MCF 10A (cell line): ENCODE data around the gene ARHGEF28. TPM values are rescaled to one million over a fixed set of nuclear protein-coding genes. Genes with fewer than 3 reads are reported as not detected.

Experiments
- BruUV-seq: library from RNA; stranded (reverse); fragments of 400-500 nt; replicated peaks from 2 replicates; lab custom pipeline; 2021; lab: Mats Ljungman, UMichigan
- CTCF ChIA-PET: fragments of 300-600 bp; sonication (Branson Sonifier 250); formaldehyde crosslinking; extraction: SDS; loops from one replicate; lab custom pipeline; 2021; ENCODE audit warnings: antibody characterized with exemption, inconsistent platforms; lab: Yijun Ruan, JAX
- POLR2A ChIA-PET: fragments of 300-600, 350-650 bp; sonication (Branson Sonifier 250); formaldehyde crosslinking; extraction: SDS; loops from one replicate; lab custom pipeline; 2020; ENCODE audit warnings: antibody characterized with exemption, inconsistent platforms; lab: Yijun Ruan, JAX
- DNase-seq: peaks from one replicate; pipeline ENCODE4 v3.0.0-alpha.2; 2018; ENCODE audit not compliant: unreplicated experiment
- H3K27ac Mint-ChIP-seq: one replicate; pipeline ENCODE4 v1.8.0; 2022; ENCODE audit warnings: mild to moderate bottlenecking, low read depth, mixed read lengths; ENCODE audit not compliant: unreplicated experiment
- H3K27me3 Mint-ChIP-seq: one replicate; pipeline ENCODE4 v1.8.0; 2022; ENCODE audit warnings: mixed read lengths; ENCODE audit not compliant: insufficient read depth, unreplicated experiment
- H3K36me3 Mint-ChIP-seq: one replicate; pipeline ENCODE4 v1.8.0; 2022; ENCODE audit warnings: mild to moderate bottlenecking, moderate library complexity, mixed read lengths; ENCODE audit not compliant: insufficient read depth, unreplicated experiment
- H3K4me1 Mint-ChIP-seq: one replicate; pipeline ENCODE4 v1.8.0; 2022; ENCODE audit warnings: mixed read lengths; ENCODE audit not compliant: insufficient read depth, unreplicated experiment
- H3K4me3 Mint-ChIP-seq: one replicate; pipeline ENCODE4 v1.8.0; 2022; ENCODE audit warnings: mild to moderate bottlenecking, moderate library complexity, mixed read lengths; ENCODE audit not compliant: unreplicated experiment
- H3K9me3 Mint-ChIP-seq: one replicate; pipeline ENCODE4 v1.8.0; 2022; ENCODE audit warnings: mixed read lengths; ENCODE audit not compliant: unreplicated experiment
- intact Hi-C: fragments of 100-400 bp; cut with micrococcal nuclease; formaldehyde crosslinking; loops from 2 replicates; pipeline ENCODE4 v1.14.1; 2022
- total RNA-seq: library from RNA; stranded (reverse); gene quantifications from 2 replicates; pipeline ENCODE4 v1.2.3, GENCODE V29; 2022
- TF ChIP-seq, protein P1 (sequence below): fragments of 200-600 bp; IDR thresholded peaks from one replicate; pipeline ENCODE4 v1.8.0; 2022; ENCODE audit warnings: antibody characterized with exemption, mild to moderate bottlenecking; ENCODE audit not compliant: unreplicated experiment

ARHGEF28 gene
- total RNA-seq, 1 experiment from 2014 or later = 34.8 TPM

DNA sequence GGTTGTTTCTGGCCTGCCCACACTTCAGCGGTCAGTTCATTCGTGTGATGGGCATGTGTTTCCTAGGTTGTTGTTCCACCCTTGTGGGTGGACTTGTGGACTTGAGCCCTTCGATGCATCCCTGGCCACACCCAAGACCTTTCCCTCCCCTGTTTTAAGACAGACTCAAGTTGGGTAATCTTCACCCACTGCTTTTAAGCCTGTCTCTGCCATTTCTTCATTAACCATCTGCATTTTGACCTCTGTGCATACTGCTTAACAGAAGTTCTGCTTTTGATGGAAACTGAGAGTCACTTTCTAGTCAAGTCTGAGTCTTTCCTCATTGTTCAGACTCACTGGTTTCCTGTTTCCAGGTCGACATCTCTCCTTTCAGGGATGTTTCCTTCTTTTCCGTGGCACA, 233.7 kb downstream of the ARHGEF28 start:
- Mint-ChIP-seq H3K4me1 (peaks cover 10% of the 10 kb centered on the region), H3K36me3 (peaks cover 67% of the 10 kb centered on the region), H3K27ac (no peak overlapping the region), H3K4me3 (no peak overlapping the region), H3K27me3 (no peaks in the 10 kb centered on the region), H3K9me3 (no peaks in the 10 kb centered on the region)
- BruUV-seq = no TSS peak
- CTCF ChIA-PET = no interaction called here
- intact Hi-C loops = no loop called here
- no peak for DNase-seq
- POLR2A ChIA-PET = no interaction called here
- TF ChIP-seq, protein P1, sequence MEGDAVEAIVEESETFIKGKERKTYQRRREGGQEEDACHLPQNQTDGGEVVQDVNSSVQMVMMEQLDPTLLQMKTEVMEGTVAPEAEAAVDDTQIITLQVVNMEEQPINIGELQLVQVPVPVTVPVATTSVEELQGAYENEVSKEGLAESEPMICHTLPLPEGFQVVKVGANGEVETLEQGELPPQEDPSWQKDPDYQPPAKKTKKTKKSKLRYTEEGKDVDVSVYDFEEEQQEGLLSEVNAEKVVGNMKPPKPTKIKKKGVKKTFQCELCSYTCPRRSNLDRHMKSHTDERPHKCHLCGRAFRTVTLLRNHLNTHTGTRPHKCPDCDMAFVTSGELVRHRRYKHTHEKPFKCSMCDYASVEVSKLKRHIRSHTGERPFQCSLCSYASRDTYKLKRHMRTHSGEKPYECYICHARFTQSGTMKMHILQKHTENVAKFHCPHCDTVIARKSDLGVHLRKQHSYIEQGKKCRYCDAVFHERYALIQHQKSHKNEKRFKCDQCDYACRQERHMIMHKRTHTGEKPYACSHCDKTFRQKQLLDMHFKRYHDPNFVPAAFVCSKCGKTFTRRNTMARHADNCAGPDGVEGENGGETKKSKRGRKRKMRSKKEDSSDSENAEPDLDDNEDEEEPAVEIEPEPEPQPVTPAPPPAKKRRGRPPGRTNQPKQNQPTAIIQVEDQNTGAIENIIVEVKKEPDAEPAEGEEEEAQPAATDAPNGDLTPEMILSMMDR = no peak

- Mint-ChIP-seq H3K27ac (no peak overlapping the region), H3K4me1 (peaks cover 10% of the 10 kb centered on the region), H3K9me3 (no peaks in the 10 kb centered on the region), H3K4me3 (no peak overlapping the region), H3K27me3 (no peaks in the 10 kb centered on the region), H3K36me3 (peaks cover 63% of the 10 kb centered on the region)
- intact Hi-C loops = no loop called here
- DNase-seq = peak; percentile 5
- TF ChIP-seq, protein P1 = no peak
- ChIA-PET POLR2A (no interaction called here), CTCF (no interaction called here)
- BruUV-seq = no TSS peak
Observed at GRCh38 chr5:73861313-73861988, 235.5 kb downstream of the ARHGEF28 start.

DNA sequence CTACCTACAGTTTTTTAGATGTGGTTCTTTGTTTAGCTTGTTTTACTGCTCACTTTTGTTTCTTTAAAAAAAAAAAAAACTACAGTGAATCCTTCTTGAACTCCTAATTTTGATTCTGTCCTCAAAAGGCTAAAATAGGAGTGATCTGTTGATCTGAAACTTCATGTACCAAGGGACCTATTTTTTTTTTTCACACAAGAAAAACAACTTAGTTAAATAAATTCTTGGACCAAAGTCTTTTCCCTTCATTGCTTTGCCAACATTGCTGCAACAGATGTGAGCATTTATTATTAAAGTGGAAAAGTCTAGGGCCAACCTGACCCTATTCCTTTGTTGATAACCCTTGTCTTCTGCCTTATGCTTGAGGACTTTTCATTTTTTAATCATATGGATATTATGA, 236.8 kb downstream of the ARHGEF28 start:
- H3K36me3 Mint-ChIP-seq = peaks cover 66% of the 10 kb centered on the region
- no peaks in the 10 kb centered on the region for H3K9me3 Mint-ChIP-seq
- no peaks in the 10 kb centered on the region for H3K27me3 Mint-ChIP-seq
- H3K4me3 Mint-ChIP-seq = no peak overlapping the region
- DNase-seq = no peak
- peaks cover 10% of the 10 kb centered on the region for H3K4me1 Mint-ChIP-seq
- POLR2A ChIA-PET = interaction anchor here (1.0 kb wide), 1 partner anchor 19 kb away, joined by 6 read pairs; no protein-coding TSS in a partner anchor
- TF ChIP-seq, protein P1 = no peak
- H3K27ac Mint-ChIP-seq = no peak overlapping the region
- CTCF ChIA-PET = interaction anchor here (1.2 kb wide), 1 partner anchor 786 kb away, joined by 3 read pairs; no protein-coding TSS in a partner anchor
- BruUV-seq = no TSS peak
- intact Hi-C loops = no loop called here

DNA sequence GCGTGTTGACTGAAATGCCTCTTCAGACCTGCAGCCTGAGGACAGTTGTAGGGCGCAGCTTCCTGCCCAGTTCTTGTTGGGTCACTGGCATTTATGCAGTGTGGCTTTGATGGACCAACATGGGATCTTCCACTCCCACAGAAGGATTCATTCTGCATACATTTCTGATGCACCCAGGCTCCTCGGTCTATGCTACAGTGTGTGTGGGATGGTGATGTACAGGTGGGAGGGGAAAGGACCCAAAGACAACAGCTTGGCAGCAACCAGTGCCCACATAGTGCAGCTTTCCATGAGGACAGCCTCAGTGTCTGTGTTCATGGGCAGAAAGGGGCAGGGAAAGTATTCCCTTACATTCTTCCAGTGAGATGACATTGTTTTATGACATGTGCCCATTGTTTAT, 237.9 kb downstream of the ARHGEF28 start:
- Mint-ChIP-seq H3K27ac (no peak overlapping the region), H3K27me3 (no peaks in the 10 kb centered on the region), H3K4me3 (no peak overlapping the region), H3K36me3 (peaks cover 66% of the 10 kb centered on the region), H3K9me3 (no peaks in the 10 kb centered on the region), H3K4me1 (peaks cover 3% of the 10 kb centered on the region)
- ChIA-PET CTCF (no interaction called here), POLR2A (no interaction called here)
- TF ChIP-seq, protein P1 = no peak
- BruUV-seq = no TSS peak
- intact Hi-C loops = no loop called here
- DNase-seq = no peak
